Measurements from ENCODE around the gene ASCC3. TPM values are rescaled to one million over a fixed set of nuclear protein-coding genes. Genes with fewer than 3 reads are reported as not detected.

The ASCC3 gene
- total and polyA plus RNA-seq, 4 donors, result 12.8 to 32.7 (median 16.4) TPM

- H3K27me3 ChIP-seq (ENCODE audit: control insufficient read depth in 4 of 4, insufficient read depth in 4 of 4, low read length in 3 of 4), result no peaks in the 10 kb centered on the region
Measured at GRCh38 chr6:100691972-100692371, 189.2 kb downstream of the ASCC3 start.

GRCh38 chr6:100686216-100686615 is 194.9 kb downstream of the ASCC3 start:
- Histone ChIP-seq H3K4me3 (ENCODE audit: low read depth in 1 of 3, low read length in 3 of 3) (no peak overlapping the region), H3K4me1 (ENCODE audit: control insufficient read depth in 4 of 4, insufficient read depth in 4 of 4, low read length in 3 of 4) (no peaks in the 10 kb centered on the region)
- TF ChIP-seq NR2F2 (IDR thresholded peaks at IDR 0.05) (no peak), ATF3 (IDR thresholded peaks at IDR 0.05) (no peak), SP1 (IDR thresholded peaks at IDR 0.05) (no peak), MAX (IDR thresholded peaks at IDR 0.05) (no peak), HNF4G (IDR thresholded peaks at IDR 0.05) (no peak), FOXA1 (IDR thresholded peaks at IDR 0.05) (no peak), RAD21 (IDR thresholded peaks at IDR 0.05) (no peak)
- TF ChIP-seq, protein P1, sequence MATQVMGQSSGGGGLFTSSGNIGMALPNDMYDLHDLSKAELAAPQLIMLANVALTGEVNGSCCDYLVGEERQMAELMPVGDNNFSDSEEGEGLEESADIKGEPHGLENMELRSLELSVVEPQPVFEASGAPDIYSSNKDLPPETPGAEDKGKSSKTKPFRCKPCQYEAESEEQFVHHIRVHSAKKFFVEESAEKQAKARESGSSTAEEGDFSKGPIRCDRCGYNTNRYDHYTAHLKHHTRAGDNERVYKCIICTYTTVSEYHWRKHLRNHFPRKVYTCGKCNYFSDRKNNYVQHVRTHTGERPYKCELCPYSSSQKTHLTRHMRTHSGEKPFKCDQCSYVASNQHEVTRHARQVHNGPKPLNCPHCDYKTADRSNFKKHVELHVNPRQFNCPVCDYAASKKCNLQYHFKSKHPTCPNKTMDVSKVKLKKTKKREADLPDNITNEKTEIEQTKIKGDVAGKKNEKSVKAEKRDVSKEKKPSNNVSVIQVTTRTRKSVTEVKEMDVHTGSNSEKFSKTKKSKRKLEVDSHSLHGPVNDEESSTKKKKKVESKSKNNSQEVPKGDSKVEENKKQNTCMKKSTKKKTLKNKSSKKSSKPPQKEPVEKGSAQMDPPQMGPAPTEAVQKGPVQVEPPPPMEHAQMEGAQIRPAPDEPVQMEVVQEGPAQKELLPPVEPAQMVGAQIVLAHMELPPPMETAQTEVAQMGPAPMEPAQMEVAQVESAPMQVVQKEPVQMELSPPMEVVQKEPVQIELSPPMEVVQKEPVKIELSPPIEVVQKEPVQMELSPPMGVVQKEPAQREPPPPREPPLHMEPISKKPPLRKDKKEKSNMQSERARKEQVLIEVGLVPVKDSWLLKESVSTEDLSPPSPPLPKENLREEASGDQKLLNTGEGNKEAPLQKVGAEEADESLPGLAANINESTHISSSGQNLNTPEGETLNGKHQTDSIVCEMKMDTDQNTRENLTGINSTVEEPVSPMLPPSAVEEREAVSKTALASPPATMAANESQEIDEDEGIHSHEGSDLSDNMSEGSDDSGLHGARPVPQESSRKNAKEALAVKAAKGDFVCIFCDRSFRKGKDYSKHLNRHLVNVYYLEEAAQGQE (IDR thresholded peaks at IDR 0.05), result no peak

More at GRCh38 chr6:100691972-100692371, 189.2 kb downstream of the ASCC3 start:
- H3K27ac ChIP-seq (ENCODE audit: low read depth in 1 of 2, low read length in 2 of 2), result no peak overlapping the region
- no peaks in the 10 kb centered on the region for H3K4me1 ChIP-seq (ENCODE audit: control insufficient read depth in 4 of 4, insufficient read depth in 4 of 4, low read length in 3 of 4)
- no peak for DNase-seq (ENCODE audit: low spot score)
- TF ChIP-seq SP1 (IDR thresholded peaks at IDR 0.05) (no peak), CTCF (IDR thresholded peaks at IDR 0.05; ENCODE audit: low read depth, low read length, missing input control) (no peak), RXRA (IDR thresholded peaks at IDR 0.05) (no peak), YY1 (IDR thresholded peaks at IDR 0.05) (no peak), MAX (IDR thresholded peaks at IDR 0.05) (no peak), JUND (IDR thresholded peaks at IDR 0.05) (no peak)
- H3K9me3 ChIP-seq (ENCODE audit: control insufficient read depth in 4 of 4, low read length in 3 of 4), result no peaks in the 10 kb centered on the region
- no peak overlapping the region for H3K9ac ChIP-seq (ENCODE audit: low read depth in 1 of 2, low read length in 2 of 2)
- H3K36me3 ChIP-seq (ENCODE audit: control insufficient read depth in 4 of 4, insufficient read depth in 3 of 4, low read depth in 1 of 4, low read length in 3 of 4), result no peaks in the 10 kb centered on the region
- no peak overlapping the region for H3K4me3 ChIP-seq (ENCODE audit: low read depth in 1 of 3, low read length in 3 of 3)
- WGBS, result 70% methylated on average over 2 of the region's 2 CpGs

GRCh38 chr6:100685747-100686146 is 195.4 kb downstream of the ASCC3 start:
- Histone ChIP-seq H3K9me3 (ENCODE audit: control insufficient read depth in 4 of 4, low read length in 3 of 4) (no peaks in the 10 kb centered on the region), H3K9ac (ENCODE audit: low read depth in 1 of 2, low read length in 2 of 2) (no peak overlapping the region), H3K27ac (ENCODE audit: low read depth in 1 of 2, low read length in 2 of 2) (no peak overlapping the region), H3K27me3 (ENCODE audit: control insufficient read depth in 4 of 4, insufficient read depth in 4 of 4, low read length in 3 of 4) (no peaks in the 10 kb centered on the region), H3K36me3 (ENCODE audit: control insufficient read depth in 4 of 4, insufficient read depth in 3 of 4, low read depth in 1 of 4, low read length in 3 of 4) (no peaks in the 10 kb centered on the region), H3K4me3 (ENCODE audit: low read depth in 1 of 3, low read length in 3 of 3) (no peak overlapping the region), H3K4me1 (ENCODE audit: control insufficient read depth in 4 of 4, insufficient read depth in 4 of 4, low read length in 3 of 4) (no peaks in the 10 kb centered on the region)
- DNase-seq (ENCODE audit: low spot score), result no peak
- WGBS, result 98% methylated on average over 2 of the region's 2 CpGs
- TF ChIP-seq FOXA1 (IDR thresholded peaks at IDR 0.05), result no peak
- no peak for TF ChIP-seq CTCF (IDR thresholded peaks at IDR 0.05; ENCODE audit: low read depth, low read length, missing input control)
- TF ChIP-seq TAF1 (conservative IDR thresholded peaks at IDR 0.05), result no peak
- no peak for TF ChIP-seq JUND (IDR thresholded peaks at IDR 0.05)
- TF ChIP-seq RXRA (IDR thresholded peaks at IDR 0.05), result no peak
- no peak for TF ChIP-seq EGR1 (IDR thresholded peaks at IDR 0.05; ENCODE audit: low read depth in 2 of 2)
- no peak for TF ChIP-seq HNF4G (IDR thresholded peaks at IDR 0.05)
- no peak for TF ChIP-seq RAD21 (IDR thresholded peaks at IDR 0.05)
- no peak for TF ChIP-seq ATF3 (IDR thresholded peaks at IDR 0.05)
- no peak for TF ChIP-seq YY1 (IDR thresholded peaks at IDR 0.05)
- TF ChIP-seq ZBTB33 (IDR thresholded peaks at IDR 0.05), result no peak
- TF ChIP-seq GABPA (IDR thresholded peaks at IDR 0.05 in 1 of 2, conservative IDR thresholded peaks at IDR 0.05 in 1 of 2), result no peak
- TF ChIP-seq SP1 (IDR thresholded peaks at IDR 0.05), result no peak
- no peak for TF ChIP-seq FOXA2 (IDR thresholded peaks at IDR 0.05)

More at GRCh38 chr6:100686216-100686615, 194.9 kb downstream of the ASCC3 start:
- Histone ChIP-seq H3K36me3 (ENCODE audit: control insufficient read depth in 4 of 4, insufficient read depth in 3 of 4, low read depth in 1 of 4, low read length in 3 of 4) (no peaks in the 10 kb centered on the region), H3K9me3 (ENCODE audit: control insufficient read depth in 4 of 4, low read length in 3 of 4) (no peaks in the 10 kb centered on the region), H3K27me3 (ENCODE audit: control insufficient read depth in 4 of 4, insufficient read depth in 4 of 4, low read length in 3 of 4) (no peaks in the 10 kb centered on the region), H3K27ac (ENCODE audit: low read depth in 1 of 2, low read length in 2 of 2) (no peak overlapping the region), H3K9ac (ENCODE audit: low read depth in 1 of 2, low read length in 2 of 2) (no peak overlapping the region)
- no peak for DNase-seq (ENCODE audit: low spot score)

Data from liver (tissue), 9 donors.